Peyer's patch (tissue), 4 donors: ENCODE data around the gene CCDC175. TPM values are rescaled to one million over a fixed set of nuclear protein-coding genes. Genes with fewer than 3 reads are reported as not detected.

Source experiments
- DNase-seq, 3 donors: peaks; one replicate each; pipeline ENCODE4 v3.0.0-alpha.2; 2017 to 2019
- H3K27ac ChIP-seq, 4 donors: fragments of 200-600 bp; sonication (generic); one replicate each; pipeline ENCODE4 v1.5.1; 2016 to 2019
- H3K27me3 ChIP-seq, 2 donors: fragments of 200-600 bp; sonication (generic); one replicate each; pipeline ENCODE4 v1.5.1; 2019
- H3K36me3 ChIP-seq, 3 donors: fragments of 200-600 bp; sonication (generic); one replicate each; pipeline ENCODE4 v1.5.1; 2016 to 2019
- H3K4me1 ChIP-seq, 4 donors: fragments of 200-600 bp; sonication (generic); one replicate each; pipeline ENCODE4 v1.5.1; 2016 to 2019
- H3K4me3 ChIP-seq, 4 donors: fragments of 200-600 bp; sonication (generic); 1 replicate in 3 of 4; 2 replicates in 1 of 4; pipeline ENCODE4 v1.5.1; 2016 to 2019; ENCODE audit warnings: mild to moderate bottlenecking in 1 of 4
- H3K9me3 ChIP-seq, 4 donors: fragments of 200-600 bp; sonication (generic); one replicate each; pipeline ENCODE4 v1.5.1; 2016 to 2019; ENCODE audit warnings: mild to moderate bottlenecking in 1 of 4
- POLR2A ChIP-seq, 2 donors: fragments of 450-650 bp; IDR thresholded peaks; one replicate each; pipeline ENCODE4 v1.5.1; 2017; ENCODE audit warnings: antibody characterized with exemption in 2 of 2, mild to moderate bottlenecking in 2 of 2, moderate library complexity in 2 of 2
- total RNA-seq, 4 donors: library from RNA; depleted of rRNA; stranded (reverse); fragments of >200 nt; gene quantifications; one replicate each; pipeline ENCODE4 v1.1.0, GENCODE V29; 2016
- TF ChIP-seq, protein P1 (sequence below), 6 experiments: fragments of 450-650 bp in 4 of 6; fragments of 200-600 bp in 2 of 6; sonication (generic) in 1 of 6; IDR thresholded peaks; one replicate each; pipeline ENCODE4 v1.5.1; 2017 to 2019; ENCODE audit warnings: antibody characterized with exemption in 6 of 6, mild to moderate bottlenecking in 3 of 6, moderate library complexity in 1 of 6

CCDC175 gene
- total RNA-seq: 1 to 10 TPM in 1 of 4 donors, not detected in 3; 1.6 TPM

DNA sequence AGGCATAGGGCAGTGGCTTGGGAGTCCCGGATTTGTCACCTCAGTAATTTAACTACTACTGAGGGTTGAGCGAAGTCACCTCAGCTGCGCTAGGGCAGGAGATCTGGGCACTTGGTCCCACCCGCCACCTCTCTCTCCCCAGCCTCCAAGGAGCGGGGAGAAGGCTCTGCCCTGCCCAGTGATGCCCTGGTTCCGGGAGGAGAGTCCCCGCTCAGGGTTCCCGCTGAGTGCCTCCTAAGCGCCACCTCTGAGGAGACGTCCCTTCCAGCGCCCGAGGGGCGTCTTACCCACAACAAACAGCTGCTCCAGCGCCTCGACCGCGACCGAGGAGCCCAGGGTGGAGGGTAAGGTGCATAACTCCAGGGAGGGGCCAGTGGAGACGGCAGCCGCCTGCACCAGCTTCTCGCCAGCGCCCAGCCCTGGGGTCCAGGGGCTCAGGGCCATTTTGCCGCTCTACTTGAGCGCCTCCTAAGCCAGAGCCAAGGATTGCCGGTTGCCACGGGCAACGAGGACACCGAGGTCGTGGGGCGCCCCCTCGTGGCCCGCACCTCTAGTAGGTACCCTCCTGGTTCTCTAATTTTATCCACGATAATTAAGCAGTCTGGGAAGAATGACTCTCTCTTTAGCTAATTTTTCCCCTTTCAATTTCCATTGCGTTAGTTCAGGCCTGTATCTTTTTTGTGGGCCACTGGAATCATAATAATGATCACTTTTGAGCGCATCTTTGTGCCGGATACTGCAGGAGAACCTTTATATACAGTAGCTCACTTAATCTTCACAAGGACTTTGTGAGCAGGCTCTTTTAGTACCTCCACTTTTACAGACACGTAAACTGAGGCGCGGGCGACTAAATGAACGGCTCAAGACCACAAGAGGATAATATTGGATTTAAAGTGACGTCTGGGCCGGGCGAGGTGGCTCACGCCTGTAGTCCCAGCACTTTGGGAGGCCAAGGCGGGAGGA, at the start of gene CCDC175:
Gene CCDC175, minus strand, starts transcription at position 481 of the 963 bp plus-strand sequence. Its CDS starts 37 bp downstream, at position 444.
- TF ChIP-seq, protein P1, sequence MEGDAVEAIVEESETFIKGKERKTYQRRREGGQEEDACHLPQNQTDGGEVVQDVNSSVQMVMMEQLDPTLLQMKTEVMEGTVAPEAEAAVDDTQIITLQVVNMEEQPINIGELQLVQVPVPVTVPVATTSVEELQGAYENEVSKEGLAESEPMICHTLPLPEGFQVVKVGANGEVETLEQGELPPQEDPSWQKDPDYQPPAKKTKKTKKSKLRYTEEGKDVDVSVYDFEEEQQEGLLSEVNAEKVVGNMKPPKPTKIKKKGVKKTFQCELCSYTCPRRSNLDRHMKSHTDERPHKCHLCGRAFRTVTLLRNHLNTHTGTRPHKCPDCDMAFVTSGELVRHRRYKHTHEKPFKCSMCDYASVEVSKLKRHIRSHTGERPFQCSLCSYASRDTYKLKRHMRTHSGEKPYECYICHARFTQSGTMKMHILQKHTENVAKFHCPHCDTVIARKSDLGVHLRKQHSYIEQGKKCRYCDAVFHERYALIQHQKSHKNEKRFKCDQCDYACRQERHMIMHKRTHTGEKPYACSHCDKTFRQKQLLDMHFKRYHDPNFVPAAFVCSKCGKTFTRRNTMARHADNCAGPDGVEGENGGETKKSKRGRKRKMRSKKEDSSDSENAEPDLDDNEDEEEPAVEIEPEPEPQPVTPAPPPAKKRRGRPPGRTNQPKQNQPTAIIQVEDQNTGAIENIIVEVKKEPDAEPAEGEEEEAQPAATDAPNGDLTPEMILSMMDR (IDR thresholded peaks at IDR 0.05): peak in 5 of 6 experiments; percentile 43 to 91 (median 85)
- no peak for TF ChIP-seq POLR2A (IDR thresholded peaks at IDR 0.05)
- peaks cover 0 to 6% (median 3%) of the 10 kb centered on the region in 4 donors for H3K4me1 ChIP-seq
- H3K9me3 ChIP-seq: no peaks in the 10 kb centered on the region
- DNase-seq: peak; percentile 81 to 95 (median 90)
- H3K27ac ChIP-seq: no peak within 1 kb of the TSS
- no peaks in the 10 kb centered on the region for H3K27me3 ChIP-seq
- H3K36me3 ChIP-seq: no peaks in the 10 kb centered on the region
- H3K4me3 ChIP-seq: peak within 1 kb of the TSS; percentile 45 to 68 (median 54)

- Histone ChIP-seq H3K9me3 (no peaks in the 10 kb centered on the region), H3K4me3 (no peak overlapping the region), H3K27me3 (no peaks in the 10 kb centered on the region), H3K4me1 (no peaks in the 10 kb centered on the region), H3K27ac (no peak overlapping the region), H3K36me3 (no peaks in the 10 kb centered on the region)
- DNase-seq: no peak
- no peak for TF ChIP-seq POLR2A (IDR thresholded peaks at IDR 0.05)
- TF ChIP-seq, protein P1 (IDR thresholded peaks at IDR 0.05): no peak
Observed at GRCh38 chr14:59622631-59623030, 46.0 kb upstream of the CCDC175 start.

GRCh38 chr14:59619061-59619460, 42.4 kb upstream of the CCDC175 start:
- no peak overlapping the region for H3K4me3 ChIP-seq
- no peaks in the 10 kb centered on the region for H3K4me1 ChIP-seq
- H3K27ac ChIP-seq: no peak overlapping the region
- no peaks in the 10 kb centered on the region for H3K36me3 ChIP-seq
- no peak for TF ChIP-seq POLR2A (IDR thresholded peaks at IDR 0.05)
- TF ChIP-seq, protein P1 (IDR thresholded peaks at IDR 0.05): no peak
- no peaks in the 10 kb centered on the region for H3K27me3 ChIP-seq
- DNase-seq: no peak
- H3K9me3 ChIP-seq: no peaks in the 10 kb centered on the region

GRCh38 chr14:59601056-59601455, 24.4 kb upstream of the CCDC175 start:
- no peaks in the 10 kb centered on the region for H3K9me3 ChIP-seq
- DNase-seq: no peak
- H3K4me1 ChIP-seq: peaks cover 0 to 3% (median 0%) of the 10 kb centered on the region in 4 donors
- H3K27me3 ChIP-seq: no peaks in the 10 kb centered on the region
- no peak for TF ChIP-seq POLR2A (IDR thresholded peaks at IDR 0.05)
- TF ChIP-seq, protein P1 (IDR thresholded peaks at IDR 0.05): no peak
- no peaks in the 10 kb centered on the region for H3K36me3 ChIP-seq
- peak overlapping the region in 2 of 4 donors; percentile 46 to 67 for H3K27ac ChIP-seq
- H3K4me3 ChIP-seq: no peak overlapping the region

- DNase-seq: no peak
- Histone ChIP-seq H3K27ac (peak overlapping the region in 2 of 4 donors; percentile 46 to 67), H3K4me3 (no peak overlapping the region), H3K36me3 (no peaks in the 10 kb centered on the region), H3K4me1 (peaks cover 0 to 3% (median 0%) of the 10 kb centered on the region in 4 donors), H3K27me3 (no peaks in the 10 kb centered on the region), H3K9me3 (no peaks in the 10 kb centered on the region)
- TF ChIP-seq, protein P1 (IDR thresholded peaks at IDR 0.05): no peak
- no peak for TF ChIP-seq POLR2A (IDR thresholded peaks at IDR 0.05)
Observed at GRCh38 chr14:59600211-59600945, 23.8 kb upstream of the CCDC175 start.
